DOHH2 (cell line): ENCODE results near the gene GABARAPL1.

ENCODE experiments used
- EZH2phosphoT487 ChIP-seq: fragments of 200-600 bp; sonication (generic); IDR thresholded peaks from 2 replicates; pipeline ENCODE4 v1.6.1; 2017; ENCODE audit warnings: borderline replicate concordance, mild to moderate bottlenecking, antibody characterized with exemption, low read length, moderate library complexity, mixed read lengths
- TF ChIP-seq, protein P1 (sequence below): fragments of 200-600 bp; sonication (generic); IDR thresholded peaks from one replicate; pipeline ENCODE4 v1.5.1; 2014; ENCODE audit warnings: antibody characterized with exemption, mild to moderate bottlenecking, low read depth, low read length; ENCODE audit not compliant: poor library complexity, severe bottlenecking

DNA sequence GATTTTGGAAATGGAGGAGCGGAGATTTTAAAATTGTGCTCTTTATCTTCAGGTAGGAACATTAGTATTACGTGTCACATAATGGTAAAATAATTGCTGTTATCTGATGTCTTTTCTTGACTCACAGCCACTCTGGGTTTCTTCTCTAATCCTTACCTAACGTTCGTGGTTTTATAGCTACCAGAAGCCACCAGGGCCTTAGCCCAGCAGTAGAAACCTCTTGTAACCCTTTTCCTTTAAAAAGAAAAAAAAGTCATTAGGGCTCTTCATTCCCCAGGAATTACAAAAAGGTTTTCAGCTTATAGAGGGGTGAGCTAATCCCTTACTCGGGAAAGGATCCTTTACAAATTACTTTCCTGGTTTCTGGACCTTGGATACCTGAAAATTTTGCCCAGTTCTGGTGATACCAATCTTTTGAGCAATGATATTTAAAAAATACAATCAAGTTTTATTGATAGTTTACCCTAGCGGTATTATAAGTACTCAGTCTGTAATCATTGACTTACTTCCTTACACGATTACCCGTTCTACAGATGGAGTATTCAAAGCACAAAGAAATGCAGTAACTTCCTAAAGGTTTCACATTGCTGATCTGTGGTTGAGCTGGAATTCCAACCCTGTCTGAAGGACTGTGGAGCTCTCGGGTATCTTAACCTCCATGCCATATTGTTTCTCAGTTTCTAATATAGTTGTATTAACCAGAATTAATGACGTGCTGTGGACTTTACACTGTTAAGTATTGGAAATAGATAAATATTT, 1.6 kb downstream of the GABARAPL1 start:
- TF ChIP-seq, protein P1, sequence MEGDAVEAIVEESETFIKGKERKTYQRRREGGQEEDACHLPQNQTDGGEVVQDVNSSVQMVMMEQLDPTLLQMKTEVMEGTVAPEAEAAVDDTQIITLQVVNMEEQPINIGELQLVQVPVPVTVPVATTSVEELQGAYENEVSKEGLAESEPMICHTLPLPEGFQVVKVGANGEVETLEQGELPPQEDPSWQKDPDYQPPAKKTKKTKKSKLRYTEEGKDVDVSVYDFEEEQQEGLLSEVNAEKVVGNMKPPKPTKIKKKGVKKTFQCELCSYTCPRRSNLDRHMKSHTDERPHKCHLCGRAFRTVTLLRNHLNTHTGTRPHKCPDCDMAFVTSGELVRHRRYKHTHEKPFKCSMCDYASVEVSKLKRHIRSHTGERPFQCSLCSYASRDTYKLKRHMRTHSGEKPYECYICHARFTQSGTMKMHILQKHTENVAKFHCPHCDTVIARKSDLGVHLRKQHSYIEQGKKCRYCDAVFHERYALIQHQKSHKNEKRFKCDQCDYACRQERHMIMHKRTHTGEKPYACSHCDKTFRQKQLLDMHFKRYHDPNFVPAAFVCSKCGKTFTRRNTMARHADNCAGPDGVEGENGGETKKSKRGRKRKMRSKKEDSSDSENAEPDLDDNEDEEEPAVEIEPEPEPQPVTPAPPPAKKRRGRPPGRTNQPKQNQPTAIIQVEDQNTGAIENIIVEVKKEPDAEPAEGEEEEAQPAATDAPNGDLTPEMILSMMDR: no peak
- TF ChIP-seq EZH2phosphoT487: no peak
